Measurements from ENCODE around the gene ZNF571. TPM values are rescaled to one million over a fixed set of nuclear protein-coding genes. Genes with fewer than 3 reads are reported as not detected.

Gene ZNF571
- total and polyA plus RNA-seq, 2 experiments from 2014 or later = 4.4 to 5.0 TPM

DNA sequence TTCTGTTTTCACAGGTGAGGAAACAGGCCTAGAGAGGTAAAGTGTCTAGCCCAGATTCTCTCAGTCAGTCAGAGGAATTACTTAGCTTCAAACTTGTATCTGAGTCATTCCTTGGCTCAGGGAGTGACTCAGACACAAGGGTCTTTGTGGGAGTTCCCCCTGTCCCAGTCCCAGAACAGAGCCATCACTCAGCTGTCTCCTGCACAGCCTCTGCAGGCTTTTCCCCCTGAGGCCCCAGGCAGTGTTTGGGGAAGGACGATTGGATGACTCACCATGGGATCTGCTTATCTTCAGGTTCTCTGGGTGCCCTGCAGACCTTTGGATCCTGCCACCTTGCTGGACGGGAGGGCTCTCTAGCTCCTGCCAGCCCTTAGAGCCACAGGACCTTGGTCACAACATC is 74.7 kb downstream of the ZNF571 start:
- peaks cover 22% of the 10 kb centered on the region; the same call in 1 of the 2 replicates for H3K36me3 ChIP-seq (ENCODE audit: insufficient read depth)
- no peaks in the 10 kb centered on the region for H3K79me2 ChIP-seq (replicated peaks; ENCODE audit: insufficient read depth)
- no peak overlapping the region for H3K27ac ChIP-seq (ENCODE audit: low read depth)
- Mint-ChIP-seq H3K27ac (no peak overlapping the region), H3K4me3 (no peak overlapping the region), H3K27me3 (ENCODE audit: insufficient read depth, low read depth, poor library complexity) (peaks cover 2% of the 10 kb centered on the region), H3K36me3 (ENCODE audit: low read depth) (peaks cover 88% of the 10 kb centered on the region), H3K4me1 (no peaks in the 10 kb centered on the region), H3K9me3 (peaks cover 27% of the 10 kb centered on the region)
- no peak overlapping the region for H3K4me3 ChIP-seq
- no peak overlapping the region for H3K4me2 ChIP-seq
- no peaks in the 10 kb centered on the region for H3K27me3 ChIP-seq (ENCODE audit: insufficient read depth)
- no peaks in the 10 kb centered on the region for H3K9me2 ChIP-seq (ENCODE audit: insufficient read depth)
- H3K4me1 ChIP-seq (ENCODE audit: insufficient read depth) = no peaks in the 10 kb centered on the region
- DNase-seq (ENCODE audit: low spot score) (no peak), ATAC-seq (no peak)
- H2AFZ ChIP-seq = no peak overlapping the region
- TF ChIP-seq, protein P1, sequence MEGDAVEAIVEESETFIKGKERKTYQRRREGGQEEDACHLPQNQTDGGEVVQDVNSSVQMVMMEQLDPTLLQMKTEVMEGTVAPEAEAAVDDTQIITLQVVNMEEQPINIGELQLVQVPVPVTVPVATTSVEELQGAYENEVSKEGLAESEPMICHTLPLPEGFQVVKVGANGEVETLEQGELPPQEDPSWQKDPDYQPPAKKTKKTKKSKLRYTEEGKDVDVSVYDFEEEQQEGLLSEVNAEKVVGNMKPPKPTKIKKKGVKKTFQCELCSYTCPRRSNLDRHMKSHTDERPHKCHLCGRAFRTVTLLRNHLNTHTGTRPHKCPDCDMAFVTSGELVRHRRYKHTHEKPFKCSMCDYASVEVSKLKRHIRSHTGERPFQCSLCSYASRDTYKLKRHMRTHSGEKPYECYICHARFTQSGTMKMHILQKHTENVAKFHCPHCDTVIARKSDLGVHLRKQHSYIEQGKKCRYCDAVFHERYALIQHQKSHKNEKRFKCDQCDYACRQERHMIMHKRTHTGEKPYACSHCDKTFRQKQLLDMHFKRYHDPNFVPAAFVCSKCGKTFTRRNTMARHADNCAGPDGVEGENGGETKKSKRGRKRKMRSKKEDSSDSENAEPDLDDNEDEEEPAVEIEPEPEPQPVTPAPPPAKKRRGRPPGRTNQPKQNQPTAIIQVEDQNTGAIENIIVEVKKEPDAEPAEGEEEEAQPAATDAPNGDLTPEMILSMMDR (conservative IDR thresholded peaks at IDR 0.05; ENCODE audit: low read depth in 2 of 2) = no peak
- TF ChIP-seq ZNF331 (CRISPR knock-in tag; IDR thresholded peaks at IDR 0.05; ENCODE audit: low read depth) (no peak), JUNB (IDR thresholded peaks at IDR 0.05; ENCODE audit: unreplicated experiment) (no peak), EZH2 (IDR thresholded peaks at IDR 0.05; ENCODE audit: low read depth, unreplicated experiment) (no peak), CREB1 (CRISPR knock-in tag; IDR thresholded peaks at IDR 0.05; ENCODE audit: low read depth) (no peak), ZNF114 (CRISPR knock-in tag; IDR thresholded peaks at IDR 0.05) (no peak), NANOG (IDR thresholded peaks at IDR 0.05; ENCODE audit: borderline replicate concordance) (no peak), STAT1 (IDR thresholded peaks at IDR 0.05; ENCODE audit: unreplicated experiment) (no peak), EZH2phosphoT487 (IDR thresholded peaks at IDR 0.05; ENCODE audit: unreplicated experiment) (no peak), POLR2AphosphoS5 (IDR thresholded peaks at IDR 0.05; ENCODE audit: low read depth) (no peak)
- TF ChIP-seq, protein P2, sequence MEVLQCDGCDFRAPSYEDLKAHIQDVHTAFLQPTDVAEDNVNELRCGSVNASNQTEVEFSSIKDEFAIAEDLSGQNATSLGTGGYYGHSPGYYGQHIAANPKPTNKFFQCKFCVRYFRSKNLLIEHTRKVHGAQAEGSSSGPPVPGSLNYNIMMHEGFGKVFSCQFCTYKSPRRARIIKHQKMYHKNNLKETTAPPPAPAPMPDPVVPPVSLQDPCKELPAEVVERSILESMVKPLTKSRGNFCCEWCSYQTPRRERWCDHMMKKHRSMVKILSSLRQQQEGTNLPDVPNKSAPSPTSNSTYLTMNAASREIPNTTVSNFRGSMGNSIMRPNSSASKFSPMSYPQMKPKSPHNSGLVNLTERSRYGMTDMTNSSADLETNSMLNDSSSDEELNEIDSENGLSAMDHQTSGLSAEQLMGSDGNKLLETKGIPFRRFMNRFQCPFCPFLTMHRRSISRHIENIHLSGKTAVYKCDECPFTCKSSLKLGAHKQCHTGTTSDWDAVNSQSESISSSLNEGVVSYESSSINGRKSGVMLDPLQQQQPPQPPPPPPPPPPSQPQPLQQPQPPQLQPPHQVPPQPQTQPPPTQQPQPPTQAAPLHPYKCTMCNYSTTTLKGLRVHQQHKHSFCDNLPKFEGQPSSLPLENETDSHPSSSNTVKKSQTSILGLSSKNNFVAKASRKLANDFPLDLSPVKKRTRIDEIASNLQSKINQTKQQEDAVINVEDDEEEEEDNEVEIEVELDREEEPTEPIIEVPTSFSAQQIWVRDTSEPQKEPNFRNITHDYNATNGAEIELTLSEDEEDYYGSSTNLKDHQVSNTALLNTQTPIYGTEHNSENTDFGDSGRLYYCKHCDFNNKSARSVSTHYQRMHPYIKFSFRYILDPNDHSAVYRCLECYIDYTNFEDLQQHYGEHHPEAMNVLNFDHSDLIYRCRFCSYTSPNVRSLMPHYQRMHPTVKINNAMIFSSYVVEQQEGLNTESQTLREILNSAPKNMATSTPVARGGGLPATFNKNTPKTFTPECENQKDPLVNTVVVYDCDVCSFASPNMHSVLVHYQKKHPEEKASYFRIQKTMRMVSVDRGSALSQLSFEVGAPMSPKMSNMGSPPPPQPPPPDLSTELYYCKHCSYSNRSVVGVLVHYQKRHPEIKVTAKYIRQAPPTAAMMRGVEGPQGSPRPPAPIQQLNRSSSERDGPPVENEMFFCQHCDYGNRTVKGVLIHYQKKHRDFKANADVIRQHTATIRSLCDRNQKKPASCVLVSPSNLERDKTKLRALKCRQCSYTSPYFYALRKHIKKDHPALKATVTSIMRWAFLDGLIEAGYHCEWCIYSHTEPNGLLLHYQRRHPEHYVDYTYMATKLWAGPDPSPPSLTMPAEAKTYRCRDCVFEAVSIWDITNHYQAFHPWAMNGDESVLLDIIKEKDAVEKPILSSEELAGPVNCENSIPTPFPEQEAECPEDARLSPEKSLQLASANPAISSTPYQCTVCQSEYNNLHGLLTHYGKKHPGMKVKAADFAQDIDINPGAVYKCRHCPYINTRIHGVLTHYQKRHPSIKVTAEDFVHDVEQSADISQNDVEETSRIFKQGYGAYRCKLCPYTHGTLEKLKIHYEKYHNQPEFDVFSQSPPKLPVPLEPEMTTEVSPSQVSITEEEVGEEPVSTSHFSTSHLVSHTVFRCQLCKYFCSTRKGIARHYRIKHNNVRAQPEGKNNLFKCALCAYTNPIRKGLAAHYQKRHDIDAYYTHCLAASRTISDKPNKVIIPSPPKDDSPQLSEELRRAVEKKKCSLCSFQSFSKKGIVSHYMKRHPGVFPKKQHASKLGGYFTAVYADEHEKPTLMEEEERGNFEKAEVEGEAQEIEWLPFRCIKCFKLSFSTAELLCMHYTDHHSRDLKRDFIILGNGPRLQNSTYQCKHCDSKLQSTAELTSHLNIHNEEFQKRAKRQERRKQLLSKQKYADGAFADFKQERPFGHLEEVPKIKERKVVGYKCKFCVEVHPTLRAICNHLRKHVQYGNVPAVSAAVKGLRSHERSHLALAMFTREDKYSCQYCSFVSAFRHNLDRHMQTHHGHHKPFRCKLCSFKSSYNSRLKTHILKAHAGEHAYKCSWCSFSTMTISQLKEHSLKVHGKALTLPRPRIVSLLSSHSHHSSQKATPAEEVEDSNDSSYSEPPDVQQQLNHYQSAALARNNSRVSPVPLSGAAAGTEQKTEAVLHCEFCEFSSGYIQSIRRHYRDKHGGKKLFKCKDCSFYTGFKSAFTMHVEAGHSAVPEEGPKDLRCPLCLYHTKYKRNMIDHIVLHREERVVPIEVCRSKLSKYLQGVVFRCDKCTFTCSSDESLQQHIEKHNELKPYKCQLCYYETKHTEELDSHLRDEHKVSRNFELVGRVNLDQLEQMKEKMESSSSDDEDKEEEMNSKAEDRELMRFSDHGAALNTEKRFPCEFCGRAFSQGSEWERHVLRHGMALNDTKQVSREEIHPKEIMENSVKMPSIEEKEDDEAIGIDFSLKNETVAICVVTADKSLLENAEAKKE (CRISPR knock-in tag; IDR thresholded peaks at IDR 0.05) = no peak
- TF ChIP-seq, protein P3, sequence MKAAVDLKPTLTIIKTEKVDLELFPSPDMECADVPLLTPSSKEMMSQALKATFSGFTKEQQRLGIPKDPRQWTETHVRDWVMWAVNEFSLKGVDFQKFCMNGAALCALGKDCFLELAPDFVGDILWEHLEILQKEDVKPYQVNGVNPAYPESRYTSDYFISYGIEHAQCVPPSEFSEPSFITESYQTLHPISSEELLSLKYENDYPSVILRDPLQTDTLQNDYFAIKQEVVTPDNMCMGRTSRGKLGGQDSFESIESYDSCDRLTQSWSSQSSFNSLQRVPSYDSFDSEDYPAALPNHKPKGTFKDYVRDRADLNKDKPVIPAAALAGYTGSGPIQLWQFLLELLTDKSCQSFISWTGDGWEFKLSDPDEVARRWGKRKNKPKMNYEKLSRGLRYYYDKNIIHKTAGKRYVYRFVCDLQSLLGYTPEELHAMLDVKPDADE (IDR thresholded peaks at IDR 0.05) = no peak
- TF ChIP-seq, protein P4, sequence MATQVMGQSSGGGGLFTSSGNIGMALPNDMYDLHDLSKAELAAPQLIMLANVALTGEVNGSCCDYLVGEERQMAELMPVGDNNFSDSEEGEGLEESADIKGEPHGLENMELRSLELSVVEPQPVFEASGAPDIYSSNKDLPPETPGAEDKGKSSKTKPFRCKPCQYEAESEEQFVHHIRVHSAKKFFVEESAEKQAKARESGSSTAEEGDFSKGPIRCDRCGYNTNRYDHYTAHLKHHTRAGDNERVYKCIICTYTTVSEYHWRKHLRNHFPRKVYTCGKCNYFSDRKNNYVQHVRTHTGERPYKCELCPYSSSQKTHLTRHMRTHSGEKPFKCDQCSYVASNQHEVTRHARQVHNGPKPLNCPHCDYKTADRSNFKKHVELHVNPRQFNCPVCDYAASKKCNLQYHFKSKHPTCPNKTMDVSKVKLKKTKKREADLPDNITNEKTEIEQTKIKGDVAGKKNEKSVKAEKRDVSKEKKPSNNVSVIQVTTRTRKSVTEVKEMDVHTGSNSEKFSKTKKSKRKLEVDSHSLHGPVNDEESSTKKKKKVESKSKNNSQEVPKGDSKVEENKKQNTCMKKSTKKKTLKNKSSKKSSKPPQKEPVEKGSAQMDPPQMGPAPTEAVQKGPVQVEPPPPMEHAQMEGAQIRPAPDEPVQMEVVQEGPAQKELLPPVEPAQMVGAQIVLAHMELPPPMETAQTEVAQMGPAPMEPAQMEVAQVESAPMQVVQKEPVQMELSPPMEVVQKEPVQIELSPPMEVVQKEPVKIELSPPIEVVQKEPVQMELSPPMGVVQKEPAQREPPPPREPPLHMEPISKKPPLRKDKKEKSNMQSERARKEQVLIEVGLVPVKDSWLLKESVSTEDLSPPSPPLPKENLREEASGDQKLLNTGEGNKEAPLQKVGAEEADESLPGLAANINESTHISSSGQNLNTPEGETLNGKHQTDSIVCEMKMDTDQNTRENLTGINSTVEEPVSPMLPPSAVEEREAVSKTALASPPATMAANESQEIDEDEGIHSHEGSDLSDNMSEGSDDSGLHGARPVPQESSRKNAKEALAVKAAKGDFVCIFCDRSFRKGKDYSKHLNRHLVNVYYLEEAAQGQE (IDR thresholded peaks at IDR 0.05; ENCODE audit: unreplicated experiment) = no peak
- no peaks in the 10 kb centered on the region for H4K20me1 ChIP-seq (replicated peaks; ENCODE audit: insufficient read depth)
- H3F3A ChIP-seq (replicated peaks; ENCODE audit: low read depth) = no peaks in the 10 kb centered on the region

Data from GM23338 (cell line).